SU-DHL-6 (cell line): ENCODE data around the gene SESN2.

Experiments
- H2AFZ ChIP-seq: fragments of 200-600 bp; sonication (generic); 2 replicates; pipeline ENCODE4 v1.6.1; 2014; ENCODE audit warnings: low read depth, mild to moderate bottlenecking, moderate library complexity, mixed read lengths, antibody characterized with exemption, low read length; ENCODE audit not compliant: severe bottlenecking
- H3F3A ChIP-seq: fragments of 200-600 bp; shearing (Covaris generic); 2 replicates; pipeline ENCODE4 v1.6.0; 2016; ENCODE audit warnings: antibody characterized with exemption, mild to moderate bottlenecking; ENCODE audit not compliant: insufficient read depth
- H3K27ac ChIP-seq: fragments of 200-600 bp; sonication (generic); 2 replicates; pipeline ENCODE4 v1.5.1; 2016; ENCODE audit warnings: low read depth, mild to moderate bottlenecking, low read length, moderate library complexity, mixed read lengths
- H3K27me3 ChIP-seq: fragments of 200-600 bp; sonication (generic), shearing (Covaris generic); 2 replicates; pipeline ENCODE4 v1.6.0; 2014; ENCODE audit warnings: mild to moderate bottlenecking, low read length
- H3K36me3 ChIP-seq: fragments of 200-600 bp; sonication (generic); 2 replicates; pipeline ENCODE4 v1.6.1; 2014; ENCODE audit warnings: mild to moderate bottlenecking, low read length, mixed read lengths
- H3K4me2 ChIP-seq: fragments of 300-600, 200-600 bp; shearing (Covaris generic), sonication (generic); 2 replicates; pipeline ENCODE4 v1.6.0; 2014; ENCODE audit warnings: low read length, low read depth, mild to moderate bottlenecking; ENCODE audit not compliant: poor library complexity, severe bottlenecking
- H3K4me3 ChIP-seq: fragments of 200-600 bp; sonication (generic); 2 replicates; pipeline ENCODE4 v1.5.1; 2014; ENCODE audit warnings: antibody characterized with exemption, low read length, mild to moderate bottlenecking, mixed read lengths; ENCODE audit not compliant: insufficient read depth, poor library complexity, severe bottlenecking
- H3K79me2 ChIP-seq: fragments of 200-600 bp; sonication (generic); 2 replicates; pipeline ENCODE4 v1.6.1; 2014; ENCODE audit warnings: mild to moderate bottlenecking, low read length, moderate library complexity; ENCODE audit not compliant: insufficient read depth
- H3K9ac ChIP-seq: fragments of 200-600 bp; sonication (generic); 2 replicates; pipeline ENCODE4 v1.7.0; 2014; ENCODE audit warnings: mild to moderate bottlenecking, low read length
- H3K9me2 ChIP-seq: fragments of 200-600 bp; sonication (generic); replicated peaks from 2 replicates; pipeline ENCODE4 v1.6.1; 2014; ENCODE audit warnings: low read length; ENCODE audit not compliant: insufficient read depth
- H3K9me3 ChIP-seq: fragments of 200-600 bp; sonication (generic); 2 replicates; pipeline ENCODE4 v1.6.1; 2014; ENCODE audit warnings: low read length, mixed read lengths; ENCODE audit not compliant: insufficient read depth
- H4K20me1 ChIP-seq: fragments of 200-600 bp; sonication (generic); 2 replicates; pipeline ENCODE4 v1.6.1; 2014; ENCODE audit warnings: low read depth, mild to moderate bottlenecking, antibody characterized with exemption, low read length, moderate library complexity, mixed read lengths
- EZH2phosphoT487 ChIP-seq: fragments of 200-600 bp; sonication (generic), shearing (Covaris generic); conservative IDR thresholded peaks from 2 replicates; pipeline ENCODE4 v1.6.1; 2018; ENCODE audit warnings: mild to moderate bottlenecking, antibody characterized with exemption, low read length, moderate library complexity, mixed read lengths
- TF ChIP-seq, protein P1 (sequence below): fragments of 200-600 bp; sonication (generic); IDR thresholded peaks from one replicate; pipeline ENCODE4 v1.5.1; 2017; ENCODE audit warnings: antibody characterized with exemption, mild to moderate bottlenecking, low read length, moderate library complexity; ENCODE audit not compliant: insufficient read depth, poor library complexity, severe bottlenecking

SESN2 gene

DNA sequence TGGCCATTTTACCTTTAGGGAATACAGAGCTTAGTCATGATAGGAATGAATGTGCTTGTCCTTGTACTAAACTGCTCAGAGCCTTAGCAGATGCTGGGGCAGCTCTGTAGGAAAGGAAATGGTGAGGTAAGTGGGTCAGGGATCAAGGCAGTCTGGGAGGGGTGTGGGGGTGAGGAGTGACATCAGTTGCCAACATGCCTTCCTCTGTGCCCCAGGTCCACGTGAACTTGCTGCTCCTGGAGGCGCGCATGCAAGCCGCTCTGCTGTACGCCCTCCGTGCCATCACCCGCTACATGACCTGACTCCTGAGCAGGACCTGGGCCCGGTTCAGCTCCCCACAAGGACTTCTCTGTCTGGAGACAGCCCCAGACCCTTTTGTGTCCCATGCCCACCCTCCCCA, 21.2 kb downstream of the SESN2 start:
- no peak overlapping the region for H3K4me3 ChIP-seq
- H3K27ac ChIP-seq, result no peak overlapping the region
- no peak overlapping the region for H3K4me2 ChIP-seq
- no peak overlapping the region for H2AFZ ChIP-seq
- no peaks in the 10 kb centered on the region for H4K20me1 ChIP-seq
- no peaks in the 10 kb centered on the region for H3K9me2 ChIP-seq
- no peaks in the 10 kb centered on the region for H3F3A ChIP-seq
- no peaks in the 10 kb centered on the region for H3K27me3 ChIP-seq
- TF ChIP-seq EZH2phosphoT487, result no peak
- TF ChIP-seq, protein P1, sequence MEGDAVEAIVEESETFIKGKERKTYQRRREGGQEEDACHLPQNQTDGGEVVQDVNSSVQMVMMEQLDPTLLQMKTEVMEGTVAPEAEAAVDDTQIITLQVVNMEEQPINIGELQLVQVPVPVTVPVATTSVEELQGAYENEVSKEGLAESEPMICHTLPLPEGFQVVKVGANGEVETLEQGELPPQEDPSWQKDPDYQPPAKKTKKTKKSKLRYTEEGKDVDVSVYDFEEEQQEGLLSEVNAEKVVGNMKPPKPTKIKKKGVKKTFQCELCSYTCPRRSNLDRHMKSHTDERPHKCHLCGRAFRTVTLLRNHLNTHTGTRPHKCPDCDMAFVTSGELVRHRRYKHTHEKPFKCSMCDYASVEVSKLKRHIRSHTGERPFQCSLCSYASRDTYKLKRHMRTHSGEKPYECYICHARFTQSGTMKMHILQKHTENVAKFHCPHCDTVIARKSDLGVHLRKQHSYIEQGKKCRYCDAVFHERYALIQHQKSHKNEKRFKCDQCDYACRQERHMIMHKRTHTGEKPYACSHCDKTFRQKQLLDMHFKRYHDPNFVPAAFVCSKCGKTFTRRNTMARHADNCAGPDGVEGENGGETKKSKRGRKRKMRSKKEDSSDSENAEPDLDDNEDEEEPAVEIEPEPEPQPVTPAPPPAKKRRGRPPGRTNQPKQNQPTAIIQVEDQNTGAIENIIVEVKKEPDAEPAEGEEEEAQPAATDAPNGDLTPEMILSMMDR, result no peak
- no peaks in the 10 kb centered on the region for H3K79me2 ChIP-seq
- H3K9me3 ChIP-seq, result no peaks in the 10 kb centered on the region
- H3K36me3 ChIP-seq, result no peaks in the 10 kb centered on the region
- H3K9ac ChIP-seq, result no peak overlapping the region

DNA sequence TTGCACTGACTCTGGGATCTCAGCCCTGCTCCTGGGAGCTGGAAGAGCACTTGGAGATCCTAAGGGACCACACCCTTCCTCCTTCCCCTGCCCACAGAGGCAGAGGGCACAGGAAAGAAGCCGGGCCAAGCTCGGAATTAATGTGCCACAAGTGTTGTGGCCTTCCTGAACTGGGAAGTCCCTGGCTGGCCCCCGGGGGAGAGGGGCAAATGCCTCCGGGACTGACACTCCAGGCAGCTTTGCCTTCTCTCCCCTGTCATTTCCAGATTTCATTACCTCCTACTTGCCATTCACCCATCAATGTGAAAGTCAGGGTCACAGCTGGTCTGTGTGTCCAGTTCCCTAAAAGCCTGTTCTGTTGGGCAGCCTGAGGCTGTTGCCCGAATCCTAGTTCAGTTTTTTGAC, 21.7 kb downstream of the SESN2 start:
- Histone ChIP-seq H3K27ac (no peak overlapping the region), H2AFZ (no peak overlapping the region), H3K9me3 (no peaks in the 10 kb centered on the region), H3K4me3 (no peak overlapping the region), H3K36me3 (no peaks in the 10 kb centered on the region), H3K9me2 (no peaks in the 10 kb centered on the region), H3F3A (no peaks in the 10 kb centered on the region), H3K9ac (no peak overlapping the region), H3K27me3 (no peaks in the 10 kb centered on the region), H3K79me2 (no peaks in the 10 kb centered on the region), H4K20me1 (no peaks in the 10 kb centered on the region), H3K4me2 (no peak overlapping the region)
- no peak for TF ChIP-seq EZH2phosphoT487
- TF ChIP-seq, protein P1, result no peak

DNA sequence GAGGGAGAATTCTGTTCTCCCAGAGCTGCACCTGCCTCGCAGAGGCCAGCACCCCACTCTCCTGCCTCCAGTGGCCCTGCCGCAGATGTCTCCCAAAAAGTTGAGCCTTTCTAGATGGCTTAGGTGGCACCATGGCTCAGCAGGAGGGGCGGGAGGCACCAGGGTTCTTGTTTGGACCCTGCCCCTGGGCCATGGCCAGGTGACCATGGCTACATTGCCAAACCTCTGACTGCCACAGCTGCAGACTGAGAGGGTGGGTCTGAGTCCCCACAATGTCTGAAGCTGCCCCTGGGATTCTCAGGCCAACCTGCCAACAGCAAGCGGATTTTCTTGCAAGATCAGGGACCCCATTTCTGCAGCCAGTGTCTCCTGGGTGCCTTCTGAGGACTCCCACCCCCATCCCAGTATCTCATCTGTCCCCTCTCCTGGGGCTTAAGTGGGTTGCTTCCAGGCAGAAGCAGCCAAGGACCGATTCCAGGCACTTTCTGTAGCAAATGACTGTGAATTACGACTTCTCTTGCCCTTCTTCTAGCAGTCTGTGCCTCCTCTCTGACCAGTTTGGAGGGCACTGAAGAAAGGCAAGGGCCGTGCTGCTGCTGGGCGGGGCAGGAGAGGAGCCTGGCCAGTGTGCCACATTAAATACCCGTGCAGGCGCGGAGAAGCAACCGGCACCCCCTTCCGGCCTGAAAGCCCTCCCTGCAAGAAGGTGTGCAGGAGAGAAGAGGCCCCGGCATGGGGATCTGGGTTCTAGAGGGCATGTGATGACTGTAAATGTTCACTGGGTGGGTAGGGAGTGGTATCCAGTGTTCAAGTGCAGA, 22.5 kb downstream of the SESN2 start:
- Histone ChIP-seq H3F3A (no peaks in the 10 kb centered on the region), H3K27me3 (no peaks in the 10 kb centered on the region), H3K9me3 (no peaks in the 10 kb centered on the region), H3K36me3 (no peaks in the 10 kb centered on the region), H2AFZ (no peak overlapping the region), H3K4me2 (no peak overlapping the region), H4K20me1 (no peaks in the 10 kb centered on the region), H3K9ac (no peak overlapping the region), H3K27ac (no peak overlapping the region), H3K4me3 (no peak overlapping the region), H3K9me2 (no peaks in the 10 kb centered on the region), H3K79me2 (no peaks in the 10 kb centered on the region)
- no peak for TF ChIP-seq EZH2phosphoT487
- TF ChIP-seq, protein P1, result no peak
